Measurements from ENCODE around the gene LIMS2. TPM values are rescaled to one million over a fixed set of nuclear protein-coding genes. Genes with fewer than 3 reads are reported as not detected.

Gene LIMS2
- polyA plus RNA-seq, 1 donor (not counting 4 experiments of a cell fraction or from before 2014, with no cell fraction given) = not detected

GRCh38 chr2:127651971-127652550 lies 23.3 kb downstream of the LIMS2 start:
- no peak for FAIRE-seq
- no peak for DNase-seq (ENCODE audit: low read depth, low spot score)
- Histone ChIP-seq H3K9me1 (ENCODE audit: control insufficient read depth, extremely low read depth, insufficient read depth, low read length) (no peaks in the 10 kb centered on the region), H3K9me3 (ENCODE audit: control insufficient read depth, low read depth, low read length) (no peaks in the 10 kb centered on the region), H3K27me3 (ENCODE audit: control insufficient read depth, extremely low read depth, insufficient read depth, low read length) (no peaks in the 10 kb centered on the region), H3K9ac (ENCODE audit: control insufficient read depth, extremely low read depth, insufficient read depth, low read length) (no peak overlapping the region), H4K20me1 (ENCODE audit: control insufficient read depth, extremely low read depth, insufficient read depth, low read length) (no peaks in the 10 kb centered on the region), H3K27ac (ENCODE audit: control insufficient read depth, insufficient read depth, low read length) (no peak overlapping the region), H3K4me3 (ENCODE audit: control insufficient read depth in 2 of 3, extremely low read depth in 1 of 3, insufficient read depth in 2 of 3, low read depth in 1 of 3, low read length in 3 of 3) (no peak overlapping the region), H3K4me2 (ENCODE audit: control insufficient read depth, extremely low read depth, insufficient read depth, low read depth, low read length) (no peak overlapping the region), H2AFZ (ENCODE audit: control insufficient read depth, low read length) (no peak overlapping the region), H3K4me1 (ENCODE audit: control insufficient read depth, extremely low read depth, insufficient read depth, low read length) (peaks cover 4% of the 10 kb centered on the region), H3K36me3 (ENCODE audit: control insufficient read depth in 2 of 2, extremely low read depth in 1 of 2, insufficient read depth in 2 of 2, low read length in 2 of 2) (no peaks in the 10 kb centered on the region), H3K79me2 (ENCODE audit: control insufficient read depth, insufficient read depth, low read length) (no peaks in the 10 kb centered on the region)
- dilution Hi-C loops (cut with MboI; ENCODE audit: extremely low pct_ligation_motif_present, low sequenced_read_pairs) = no loop called here
- TF ChIP-seq CTCF (optimal IDR thresholded peaks at IDR 0.05 in 1 of 3, IDR thresholded peaks at IDR 0.05 in 1 of 3, conservative IDR thresholded peaks at IDR 0.05 in 1 of 3; ENCODE audit: extremely low read depth in 1 of 3, insufficient read depth in 2 of 3, low read length in 3 of 3) (no peak), EZH2 (IDR thresholded peaks at IDR 0.05; ENCODE audit: low read length) (no peak)

- no peaks in the 10 kb centered on the region for H3K9me3 ChIP-seq (ENCODE audit: control insufficient read depth, low read depth, low read length)
- no peaks in the 10 kb centered on the region for H3K27me3 ChIP-seq (ENCODE audit: control insufficient read depth, extremely low read depth, insufficient read depth, low read length)
- TF ChIP-seq EZH2 (IDR thresholded peaks at IDR 0.05; ENCODE audit: low read length) = no peak
- TF ChIP-seq CTCF (optimal IDR thresholded peaks at IDR 0.05 in 1 of 3, IDR thresholded peaks at IDR 0.05 in 1 of 3, conservative IDR thresholded peaks at IDR 0.05 in 1 of 3; ENCODE audit: extremely low read depth in 1 of 3, insufficient read depth in 2 of 3, low read length in 3 of 3) = no peak
- no peak overlapping the region for H2AFZ ChIP-seq (ENCODE audit: control insufficient read depth, low read length)
- DNase-seq (ENCODE audit: low read depth, low spot score) (no peak), FAIRE-seq (no peak)
- no peaks in the 10 kb centered on the region for H3K36me3 ChIP-seq (ENCODE audit: control insufficient read depth in 2 of 2, extremely low read depth in 1 of 2, insufficient read depth in 2 of 2, low read length in 2 of 2)
- H3K4me2 ChIP-seq (ENCODE audit: control insufficient read depth, extremely low read depth, insufficient read depth, low read depth, low read length) = no peak overlapping the region
- dilution Hi-C loops (cut with MboI; ENCODE audit: extremely low pct_ligation_motif_present, low sequenced_read_pairs) = no loop called here
- no peaks in the 10 kb centered on the region for H3K9me1 ChIP-seq (ENCODE audit: control insufficient read depth, extremely low read depth, insufficient read depth, low read length)
- no peak overlapping the region for H3K27ac ChIP-seq (ENCODE audit: control insufficient read depth, insufficient read depth, low read length)
- peaks cover 8% of the 10 kb centered on the region for H3K4me1 ChIP-seq (ENCODE audit: control insufficient read depth, extremely low read depth, insufficient read depth, low read length)
- no peak overlapping the region for H3K9ac ChIP-seq (ENCODE audit: control insufficient read depth, extremely low read depth, insufficient read depth, low read length)
- no peaks in the 10 kb centered on the region for H4K20me1 ChIP-seq (ENCODE audit: control insufficient read depth, extremely low read depth, insufficient read depth, low read length)
- H3K79me2 ChIP-seq (ENCODE audit: control insufficient read depth, insufficient read depth, low read length) = no peaks in the 10 kb centered on the region
- no peak overlapping the region for H3K4me3 ChIP-seq (ENCODE audit: control insufficient read depth in 2 of 3, extremely low read depth in 1 of 3, insufficient read depth in 2 of 3, low read depth in 1 of 3, low read length in 3 of 3)
Measured at GRCh38 chr2:127651381-127651809, 23.9 kb downstream of the LIMS2 start.
